Mesendoderm (in vitro differentiated cells): ENCODE measurements around the gene SLAMF9.

Experiments used
- DNase-seq: peaks from one replicate; pipeline ENCODE4 v3.0.0; 2013
- H2AK5ac ChIP-seq: 2 replicates; pipeline ENCODE4 v1.6.1; 2013; ENCODE audit warnings: low read length, inconsistent platforms
- H2BK120ac ChIP-seq: 2 replicates; pipeline ENCODE4 v1.6.1; 2013; ENCODE audit warnings: low read depth, mild to moderate bottlenecking, low read length, moderate library complexity, mixed read lengths
- H2BK15ac ChIP-seq: replicated peaks from 2 replicates; pipeline ENCODE4 v1.6.1; 2013; ENCODE audit warnings: low read depth, mild to moderate bottlenecking, moderate library complexity
- H2BK5ac ChIP-seq: 2 replicates; pipeline ENCODE4 v1.6.1; 2013; ENCODE audit warnings: low read length, inconsistent platforms
- H3K18ac ChIP-seq: 2 replicates; pipeline ENCODE4 v1.6.1; 2013; ENCODE audit warnings: mild to moderate bottlenecking, low read length, mixed read lengths
- H3K23ac ChIP-seq: one replicate; pipeline ENCODE4 v1.6.1; 2013; ENCODE audit warnings: low read length
- H3K27ac ChIP-seq: 2 replicates; pipeline ENCODE4 v1.5.1; 2013; ENCODE audit warnings: low read depth, mild to moderate bottlenecking, inconsistent platforms, low read length, moderate library complexity
- H3K27me3 ChIP-seq: 2 replicates; pipeline ENCODE4 v1.6.1; 2013; ENCODE audit warnings: low read length, control low read depth, mild to moderate bottlenecking, inconsistent platforms; ENCODE audit not compliant: insufficient read depth, poor library complexity
- H3K36me3 ChIP-seq: 2 replicates; pipeline ENCODE4 v1.6.1; 2013; ENCODE audit warnings: low read length, inconsistent platforms; ENCODE audit not compliant: control insufficient read depth, insufficient read depth
- H3K4ac ChIP-seq: one replicate; pipeline ENCODE4 v1.6.1; 2013; ENCODE audit warnings: low read depth, mild to moderate bottlenecking, low read length, moderate library complexity
- H3K4me1 ChIP-seq: 2 replicates; pipeline ENCODE4 v1.6.1; 2013; ENCODE audit warnings: low read depth, low read length, inconsistent platforms; ENCODE audit not compliant: control insufficient read depth
- H3K4me2 ChIP-seq: 2 replicates; pipeline ENCODE4 v1.6.1; 2013; ENCODE audit warnings: low read length
- H3K4me3 ChIP-seq: 2 replicates; pipeline ENCODE4 v1.5.1; 2013; ENCODE audit warnings: mild to moderate bottlenecking, low read length
- H3K56ac ChIP-seq: one replicate; pipeline ENCODE4 v1.6.1; 2013; ENCODE audit warnings: low read length
- H3K79me1 ChIP-seq: 2 replicates; pipeline ENCODE4 v1.6.1; 2013; ENCODE audit warnings: low read length, inconsistent platforms
- H3K79me2 ChIP-seq: 2 replicates; pipeline ENCODE4 v1.6.1; 2013; ENCODE audit warnings: mild to moderate bottlenecking, low read length; ENCODE audit not compliant: control insufficient read depth, insufficient read depth
- H3K9ac ChIP-seq: 2 replicates; pipeline ENCODE4 v1.6.1; 2013; ENCODE audit warnings: low read length, inconsistent platforms
- H4K5ac ChIP-seq: one replicate; pipeline ENCODE4 v1.6.1; 2013; ENCODE audit warnings: low read length
- H4K8ac ChIP-seq: one replicate; pipeline ENCODE4 v1.6.1; 2013; ENCODE audit warnings: low read depth, mild to moderate bottlenecking, control low read depth, low read length, moderate library complexity
- WGBS: extraction: QIAGEN DNeasy Blood & Tissue Kit; methylation state at CpG from one replicate; pipeline ENCODE4 v1.1.7; 2013; ENCODE audit warnings: low lambda C conversion rate, missing lambda C conversion rate; ENCODE audit not compliant: insufficient coverage; ENCODE audit errors: extremely low coverage; 5-methylcytosine and 5-hydroxymethylcytosine counted together

SLAMF9 gene

GRCh38 chr1:159918352-159919200 is 35.5 kb downstream of the SLAMF9 start:
- Histone ChIP-seq H3K4me1 (peaks cover 40% of the 10 kb centered on the region), H3K4me2 (no peak overlapping the region), H3K79me1 (peaks cover 21% of the 10 kb centered on the region), H3K56ac (no peak overlapping the region), H2BK5ac (no peak overlapping the region), H3K23ac (no peak overlapping the region), H4K5ac (no peak overlapping the region), H3K18ac (no peak overlapping the region), H3K79me2 (peaks cover 39% of the 10 kb centered on the region), H3K4ac (no peak overlapping the region), H3K27me3 (no peaks in the 10 kb centered on the region), H2BK15ac (no peak overlapping the region), H2AK5ac (no peak overlapping the region), H4K8ac (no peak overlapping the region), H3K9ac (no peak overlapping the region), H2BK120ac (no peak overlapping the region), H3K36me3 (peaks cover 8% of the 10 kb centered on the region), H3K4me3 (no peak overlapping the region), H3K27ac (no peak overlapping the region)
- DNase-seq = no peak
- WGBS = no CpG with 5 or more reads among the region's 13 CpGs

GRCh38 chr1:159917533-159918351 is 36.3 kb downstream of the SLAMF9 start:
- no peak for DNase-seq
- no peak overlapping the region for H2AK5ac ChIP-seq
- H4K5ac ChIP-seq = no peak overlapping the region
- no peak overlapping the region for H3K23ac ChIP-seq
- H3K79me1 ChIP-seq = peaks cover 20% of the 10 kb centered on the region
- H3K4me3 ChIP-seq = no peak overlapping the region
- H3K27me3 ChIP-seq = no peaks in the 10 kb centered on the region
- peaks cover 8% of the 10 kb centered on the region for H3K36me3 ChIP-seq
- H3K4me2 ChIP-seq = no peak overlapping the region
- H2BK15ac ChIP-seq = no peak overlapping the region
- H3K79me2 ChIP-seq = peaks cover 32% of the 10 kb centered on the region
- peak overlapping the region; percentile 58 for H3K56ac ChIP-seq
- H4K8ac ChIP-seq = no peak overlapping the region
- peak overlapping the region; percentile 22 for H3K27ac ChIP-seq
- no peak overlapping the region for H2BK120ac ChIP-seq
- H3K9ac ChIP-seq = peak overlapping the region; percentile 32
- peak overlapping the region; percentile 14 for H2BK5ac ChIP-seq
- no peak overlapping the region for H3K18ac ChIP-seq
- H3K4ac ChIP-seq = no peak overlapping the region
- no CpG with 5 or more reads among the region's 5 CpGs for WGBS
- H3K4me1 ChIP-seq = peaks cover 39% of the 10 kb centered on the region

- Histone ChIP-seq H3K79me2 (peaks cover 19% of the 10 kb centered on the region), H3K4me3 (no peak overlapping the region), H4K5ac (no peak overlapping the region), H2BK5ac (peak overlapping the region; percentile 89), H2AK5ac (no peak overlapping the region), H3K23ac (no peak overlapping the region), H3K27ac (peak overlapping the region; percentile 81), H3K36me3 (peaks cover 8% of the 10 kb centered on the region), H3K4ac (peak overlapping the region; percentile 56), H3K18ac (peak overlapping the region; percentile 65), H3K79me1 (peaks cover 16% of the 10 kb centered on the region), H3K4me2 (no peak overlapping the region), H3K4me1 (peaks cover 36% of the 10 kb centered on the region), H3K9ac (peak overlapping the region; percentile 1), H2BK120ac (no peak overlapping the region), H2BK15ac (no peak overlapping the region), H3K27me3 (no peaks in the 10 kb centered on the region), H4K8ac (no peak overlapping the region), H3K56ac (peak overlapping the region; percentile 59)
- peak; percentile 100 for DNase-seq
- WGBS = no CpG with 5 or more reads among the region's 9 CpGs
These were observed 37.6 kb downstream of the SLAMF9 start for GRCh38 chr1:159916242-159917051.

- Histone ChIP-seq H2BK5ac (peak overlapping the region; percentile 9), H2BK15ac (no peak overlapping the region), H2AK5ac (peak overlapping the region; percentile 16), H4K5ac (no peak overlapping the region), H3K27ac (peak overlapping the region; percentile 81), H3K23ac (no peak overlapping the region), H3K4me2 (no peak overlapping the region), H3K56ac (peak overlapping the region; percentile 59), H2BK120ac (peak overlapping the region; percentile 33), H3K4ac (peak overlapping the region; percentile 17), H4K8ac (no peak overlapping the region), H3K79me1 (peaks cover 11% of the 10 kb centered on the region), H3K4me3 (no peak overlapping the region), H3K18ac (peak overlapping the region; percentile 65), H3K27me3 (no peaks in the 10 kb centered on the region), H3K9ac (peak overlapping the region; percentile 1), H3K79me2 (peaks cover 12% of the 10 kb centered on the region), H3K36me3 (peaks cover 8% of the 10 kb centered on the region), H3K4me1 (peaks cover 44% of the 10 kb centered on the region)
- no CpG with 5 or more reads among the region's 5 CpGs for WGBS
- peak; percentile 96 for DNase-seq
These were observed 38.3 kb downstream of the SLAMF9 start for GRCh38 chr1:159915571-159916241.
